HEK293T (cell line): ENCODE data around the gene TCF7L2.

Source experiments
- CTCF ChIA-PET: fragments of 350-600 bp; formaldehyde crosslinking; extraction: SDS; loops from one replicate; lab custom pipeline; 2021; ENCODE audit warnings: antibody characterized with exemption, inconsistent platforms; lab: Yijun Ruan, JAX
- POLR2A ChIA-PET: fragments of 350-600 bp; formaldehyde crosslinking; extraction: SDS; loops from one replicate; lab custom pipeline; 2020; ENCODE audit warnings: antibody characterized with exemption, inconsistent platforms; lab: Yijun Ruan, JAX
- DNase-seq: peaks from one replicate; pipeline ENCODE4 v3.0.0; 2012; ENCODE audit warnings: mixed read lengths; ENCODE audit errors: extremely low spot score
- ARNT ChIP-seq: fragments of 450-650 bp; IDR thresholded peaks from 2 replicates; pipeline ENCODE4 v1.6.1; 2017; ENCODE audit warnings: mild to moderate bottlenecking
- BHLHE40 ChIP-seq: fragments of 450-650 bp; IDR thresholded peaks from 2 replicates; pipeline ENCODE4 v1.6.1; 2016; ENCODE audit warnings: mild to moderate bottlenecking, moderate library complexity, borderline replicate concordance
- CTBP1 ChIP-seq: fragments of 450-650 bp; IDR thresholded peaks from 2 replicates; pipeline ENCODE4 v1.6.1; 2016; ENCODE audit warnings: borderline replicate concordance
- ELF4 ChIP-seq: fragments of 450-650 bp; IDR thresholded peaks from 2 replicates; pipeline ENCODE4 v1.6.1; 2017; ENCODE audit warnings: antibody characterized with exemption
- FOXA1 ChIP-seq: fragments of 450-650 bp; IDR thresholded peaks from 2 replicates; pipeline ENCODE4 v1.6.1; 2016; ENCODE audit warnings: mild to moderate bottlenecking
- FOXK2 ChIP-seq: fragments of 450-650 bp; IDR thresholded peaks from 2 replicates; pipeline ENCODE4 v1.6.1; 2016; ENCODE audit warnings: mild to moderate bottlenecking
- FOXM1 ChIP-seq: fragments of 450-650 bp; IDR thresholded peaks from 2 replicates; pipeline ENCODE4 v1.6.1; 2017; ENCODE audit warnings: mild to moderate bottlenecking, borderline replicate concordance
- HDGF ChIP-seq: fragments of 450-650 bp; IDR thresholded peaks from 2 replicates; pipeline ENCODE4 v1.6.1; 2017; ENCODE audit warnings: antibody characterized with exemption, borderline replicate concordance
- L3MBTL2 ChIP-seq: fragments of 450-650 bp; conservative IDR thresholded peaks from 2 replicates; pipeline ENCODE4 v1.6.1; 2016; ENCODE audit warnings: mild to moderate bottlenecking
- LEF1 ChIP-seq: fragments of 450-650 bp; IDR thresholded peaks from 2 replicates; pipeline ENCODE4 v1.6.1; 2017; ENCODE audit warnings: mild to moderate bottlenecking, borderline replicate concordance
- NFRKB ChIP-seq: fragments of 450-650 bp; IDR thresholded peaks from 2 replicates; pipeline ENCODE4 v1.6.1; 2016; ENCODE audit warnings: mild to moderate bottlenecking, moderate library complexity
- SP1 ChIP-seq: fragments of 450-650 bp; IDR thresholded peaks from 2 replicates; pipeline ENCODE4 v1.6.1; 2017
- SUZ12 ChIP-seq: fragments of 450-650 bp; IDR thresholded peaks from 2 replicates; pipeline ENCODE4 v1.6.1; 2016; ENCODE audit warnings: mild to moderate bottlenecking
- TARDBP ChIP-seq: fragments of 450-650 bp; IDR thresholded peaks from 2 replicates; pipeline ENCODE4 v1.6.1; 2016
- ZNF384 ChIP-seq: fragments of 450-650 bp; IDR thresholded peaks from 2 replicates; pipeline ENCODE4 v1.6.1; 2016
- TF ChIP-seq, protein P1 (sequence below): fragments of 450-650 bp; IDR thresholded peaks from 2 replicates; pipeline ENCODE4 v1.6.1; 2016

The TCF7L2 gene

DNA sequence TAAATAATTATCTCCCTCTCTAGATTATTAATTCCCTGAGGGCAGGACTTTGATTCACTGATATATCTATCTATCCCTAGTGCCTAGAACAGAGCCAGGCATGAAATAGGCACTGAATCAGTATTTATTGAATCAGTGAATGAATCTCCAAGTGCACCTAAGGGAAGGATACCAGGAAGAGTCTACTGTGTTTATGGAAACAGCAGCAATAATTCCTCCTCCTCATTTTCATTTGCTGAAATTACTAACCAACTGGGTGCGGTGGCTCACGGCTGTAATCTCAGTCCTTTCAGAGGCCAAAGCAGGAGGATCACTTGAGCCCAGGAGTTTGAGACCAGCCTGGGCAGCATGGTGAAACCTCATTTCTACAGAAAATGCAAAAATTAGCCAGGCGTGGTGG, 161.2 kb downstream of the TCF7L2 start:
- ChIA-PET POLR2A (no interaction called here), CTCF (interaction anchor here (0.7 kb wide), 1 partner anchor 128 kb away, joined by 3 read pairs; no protein-coding TSS in a partner anchor)
- TF ChIP-seq SUZ12 (no peak), FOXM1 (no peak), SP1 (no peak)
- no peak for DNase-seq

DNA sequence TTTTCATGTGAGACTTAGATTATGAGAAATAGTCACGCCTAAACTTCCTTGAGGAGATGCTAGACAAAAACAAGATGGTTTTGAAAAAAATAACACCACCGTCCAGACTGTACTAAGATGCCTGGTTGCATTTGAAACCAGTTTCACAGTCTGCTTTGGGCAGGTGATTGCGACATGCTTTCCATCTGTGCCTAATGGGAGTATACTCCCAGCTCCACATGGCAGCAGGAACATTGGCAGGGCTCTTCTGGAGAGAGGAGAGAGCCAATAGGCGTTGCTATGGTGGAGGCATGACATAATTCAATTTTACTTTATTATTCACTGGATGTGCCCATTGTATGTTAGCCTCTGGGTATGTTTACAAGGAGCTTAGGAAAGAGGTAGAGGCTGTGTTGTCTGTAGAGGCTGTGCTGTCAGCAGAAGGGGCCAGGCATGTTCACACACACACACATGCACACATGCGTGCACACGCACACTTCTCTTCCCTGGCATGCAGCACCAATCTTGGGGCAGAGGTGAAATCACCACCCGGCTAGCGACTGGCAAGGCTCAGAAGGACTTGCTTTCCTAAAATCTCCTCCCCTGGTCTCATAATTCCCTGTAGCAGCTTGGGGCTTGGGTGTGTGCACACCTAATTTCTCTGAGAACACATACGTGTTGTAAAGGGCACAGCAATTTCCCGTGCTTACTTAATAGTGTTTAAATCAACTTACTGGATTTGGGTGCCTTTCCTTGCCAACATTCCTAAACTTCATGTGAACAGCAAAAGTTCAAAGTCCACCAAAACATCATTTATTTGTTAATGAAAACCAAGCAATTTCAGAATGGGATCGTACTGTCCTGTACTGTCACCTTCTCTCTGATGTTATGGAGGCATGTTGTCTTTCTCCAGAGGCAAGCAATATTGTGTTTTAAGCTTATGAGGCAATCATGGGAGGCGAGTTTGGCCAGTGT, 162.1 kb downstream of the TCF7L2 start:
- TF ChIP-seq FOXK2 = no peak
- no peak for TF ChIP-seq ELF4
- no peak for TF ChIP-seq NFRKB
- TF ChIP-seq ARNT = no peak
- TF ChIP-seq LEF1 = no peak
- no peak for TF ChIP-seq SUZ12
- TF ChIP-seq, protein P1, sequence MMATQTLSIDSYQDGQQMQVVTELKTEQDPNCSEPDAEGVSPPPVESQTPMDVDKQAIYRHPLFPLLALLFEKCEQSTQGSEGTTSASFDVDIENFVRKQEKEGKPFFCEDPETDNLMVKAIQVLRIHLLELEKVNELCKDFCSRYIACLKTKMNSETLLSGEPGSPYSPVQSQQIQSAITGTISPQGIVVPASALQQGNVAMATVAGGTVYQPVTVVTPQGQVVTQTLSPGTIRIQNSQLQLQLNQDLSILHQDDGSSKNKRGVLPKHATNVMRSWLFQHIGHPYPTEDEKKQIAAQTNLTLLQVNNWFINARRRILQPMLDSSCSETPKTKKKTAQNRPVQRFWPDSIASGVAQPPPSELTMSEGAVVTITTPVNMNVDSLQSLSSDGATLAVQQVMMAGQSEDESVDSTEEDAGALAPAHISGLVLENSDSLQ = no peak
- no peak for TF ChIP-seq TARDBP
- no peak for TF ChIP-seq FOXM1
- no peak for TF ChIP-seq SP1
- TF ChIP-seq L3MBTL2 = no peak
- no peak for TF ChIP-seq ZNF384
- no peak for TF ChIP-seq CTBP1
- TF ChIP-seq BHLHE40 = no peak
- TF ChIP-seq FOXA1 = no peak
- ChIA-PET CTCF (interaction anchor here (1.1 kb wide), 1 partner anchor 60 kb away, joined by 3 read pairs; no protein-coding TSS in a partner anchor), POLR2A (no interaction called here)
- DNase-seq = no peak

DNA sequence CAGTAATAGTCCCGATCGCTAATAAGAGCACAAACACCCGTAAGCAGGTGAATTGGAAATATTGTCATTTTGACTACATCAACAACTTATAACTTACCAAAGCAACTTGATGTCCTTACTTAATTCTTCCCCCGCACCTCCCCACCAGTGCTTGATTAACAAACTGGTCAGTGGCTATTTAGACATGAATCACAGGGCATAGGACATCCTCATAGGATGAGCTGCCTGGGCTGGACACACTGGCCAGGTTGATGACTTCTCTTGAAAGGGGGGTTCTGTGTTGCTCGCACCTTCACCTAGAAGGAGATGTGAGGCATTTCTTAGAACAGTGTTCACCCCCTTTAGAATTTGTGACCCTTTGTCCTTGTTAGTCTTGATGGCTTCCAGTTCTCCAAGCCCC, 163.2 kb downstream of the TCF7L2 start:
- CTCF ChIA-PET = interaction anchor here (1.1 kb wide), 1 partner anchor 61 kb away, joined by 3 read pairs; no protein-coding TSS in a partner anchor

DNA sequence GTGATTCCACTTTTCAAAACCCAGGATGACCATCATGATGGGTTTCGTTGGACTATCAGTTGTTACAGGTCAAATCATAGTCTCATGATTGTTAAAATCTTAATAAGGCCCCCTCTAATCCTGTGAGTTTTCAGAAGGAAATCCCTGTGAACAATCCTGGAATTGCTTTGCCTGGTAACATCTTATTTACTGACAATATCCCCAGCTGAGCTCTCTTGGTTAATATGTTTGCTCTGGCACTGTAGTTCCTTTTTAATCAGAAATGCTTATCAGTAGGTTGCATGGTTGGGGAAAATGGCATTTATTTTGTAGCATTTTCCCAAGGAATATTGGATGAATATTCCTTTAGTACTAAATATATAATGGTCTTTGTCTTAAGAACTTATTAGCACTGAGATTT, 163.9 kb downstream of the TCF7L2 start:
- CTCF ChIA-PET = no interaction called here
- no peak for DNase-seq
- POLR2A ChIA-PET = no interaction called here
- no peak for TF ChIP-seq FOXK2
- no peak for TF ChIP-seq ELF4
- TF ChIP-seq ARNT = no peak
- TF ChIP-seq TARDBP = no peak
- TF ChIP-seq SUZ12 = no peak
- no peak for TF ChIP-seq LEF1
- TF ChIP-seq BHLHE40 = no peak
- TF ChIP-seq HDGF = no peak
- TF ChIP-seq FOXM1 = no peak
- TF ChIP-seq SP1 = no peak

More for the DNA sequence above, 163.2 kb downstream of the TCF7L2 start:
- POLR2A ChIA-PET = no interaction called here
- TF ChIP-seq CTBP1 (no peak), L3MBTL2 (no peak), ELF4 (no peak), FOXA1 (no peak), FOXM1 (no peak), LEF1 (no peak), SUZ12 (no peak), NFRKB (no peak), ARNT (no peak), HDGF (no peak), BHLHE40 (no peak), TARDBP (no peak), ZNF384 (no peak), SP1 (no peak), FOXK2 (no peak)
- TF ChIP-seq, protein P1 = no peak
- DNase-seq = no peak

DNA sequence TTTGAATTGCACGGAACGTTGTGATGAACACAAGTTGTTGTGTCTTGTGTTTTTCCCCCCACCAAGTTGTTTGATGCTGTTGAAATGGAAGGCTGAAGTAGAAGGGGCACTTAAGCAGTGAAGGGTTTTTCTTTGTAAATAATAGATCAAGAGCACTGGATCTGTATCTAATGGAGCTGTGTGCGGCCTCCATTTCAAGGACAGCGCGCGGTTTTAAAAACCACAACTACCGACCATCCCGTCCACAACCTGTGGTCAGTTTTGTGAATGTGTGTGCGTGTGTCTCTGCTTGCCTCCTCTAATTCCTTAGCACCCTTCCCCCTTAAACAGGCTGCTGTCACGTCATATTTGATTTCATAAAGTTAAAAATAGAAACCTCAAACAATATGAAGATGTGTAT, 165.5 kb downstream of the TCF7L2 start:
- ChIA-PET POLR2A (no interaction called here), CTCF (no interaction called here)
- no peak for TF ChIP-seq FOXA1
- no peak for TF ChIP-seq SUZ12
- TF ChIP-seq, protein P1 = no peak
- DNase-seq = no peak

DNA sequence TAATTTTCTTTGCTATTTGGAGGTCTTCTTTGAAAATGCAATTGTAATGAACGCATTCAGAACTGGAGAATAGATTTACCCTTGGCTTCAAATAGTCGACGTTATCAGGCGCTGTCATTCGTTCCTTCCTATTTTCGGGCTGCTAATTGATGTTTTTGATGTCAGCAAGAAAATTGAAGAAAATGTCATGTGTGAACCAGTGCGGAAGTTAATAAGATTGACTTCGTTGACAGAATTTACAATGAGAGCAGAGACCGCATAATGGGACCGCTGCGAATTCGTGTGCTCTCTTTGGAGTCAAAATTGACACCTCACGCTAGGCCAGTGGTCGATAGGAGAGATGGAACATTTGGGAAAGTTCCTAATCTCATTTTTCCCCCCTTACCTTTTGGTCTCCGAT, 168.8 kb downstream of the TCF7L2 start:
- DNase-seq = no peak
- ChIA-PET CTCF (no interaction called here), POLR2A (no interaction called here)
- no peak for TF ChIP-seq L3MBTL2
- no peak for TF ChIP-seq NFRKB
- TF ChIP-seq, protein P1 = no peak
